ENCODE measurements around the gene TIMM44. TPM values are rescaled to one million over a fixed set of nuclear protein-coding genes. Genes with fewer than 3 reads are reported as not detected.

The TIMM44 gene
- total RNA-seq, 2 donors from 2014 or later = 91.2 to 112 TPM

- no peaks in the 10 kb centered on the region for H3K4me1 Mint-ChIP-seq (ENCODE audit: low read depth)
- H3K36me3 Mint-ChIP-seq (ENCODE audit: insufficient read depth in 2 of 2) = no peaks in the 10 kb centered on the region
- DNase-seq = no peak
- no peak overlapping the region for H3K27ac Mint-ChIP-seq
- H3K27me3 Mint-ChIP-seq (ENCODE audit: low read depth) = no peaks in the 10 kb centered on the region
- ATAC-seq (replicated peaks in 1 of 2) = no peak
- peaks cover 0 to 3% of the 10 kb centered on the region in 2 donors for H3K9me3 Mint-ChIP-seq
- H3K4me3 Mint-ChIP-seq = no peak overlapping the region
Observed at GRCh38 chr19:7881910-7882309, 61.6 kb downstream of the TIMM44 start.

DNA sequence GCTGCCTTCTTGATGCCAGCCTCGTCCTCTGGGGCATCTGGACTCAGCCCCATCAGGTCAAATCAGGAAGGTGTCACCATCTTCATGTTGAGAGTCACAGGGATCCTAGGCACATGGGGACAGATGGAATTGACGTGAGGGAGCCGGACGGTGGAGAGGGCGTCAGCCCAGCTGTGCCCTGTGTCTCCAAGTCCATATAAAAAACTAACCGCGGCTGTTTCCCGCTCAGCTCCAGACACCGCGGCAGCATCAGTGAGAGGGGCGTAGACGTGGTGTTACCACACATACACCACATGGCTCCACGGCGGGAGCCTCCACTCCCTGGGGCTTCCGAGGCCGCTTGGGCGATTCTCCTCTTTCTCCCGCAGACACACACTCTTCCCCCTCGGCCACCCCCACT, 63.6 kb downstream of the TIMM44 start:
- Mint-ChIP-seq H3K4me1 (ENCODE audit: low read depth) (peaks cover under 1% of the 10 kb centered on the region), H3K4me3 (no peak overlapping the region), H3K27me3 (ENCODE audit: low read depth) (no peaks in the 10 kb centered on the region), H3K27ac (no peak overlapping the region), H3K9me3 (peaks cover 0 to 3% of the 10 kb centered on the region in 2 donors), H3K36me3 (ENCODE audit: insufficient read depth in 2 of 2) (no peaks in the 10 kb centered on the region)
- peak; percentile 48 to 75 for ATAC-seq (replicated peaks in 1 of 2)
- DNase-seq = no peak

DNA sequence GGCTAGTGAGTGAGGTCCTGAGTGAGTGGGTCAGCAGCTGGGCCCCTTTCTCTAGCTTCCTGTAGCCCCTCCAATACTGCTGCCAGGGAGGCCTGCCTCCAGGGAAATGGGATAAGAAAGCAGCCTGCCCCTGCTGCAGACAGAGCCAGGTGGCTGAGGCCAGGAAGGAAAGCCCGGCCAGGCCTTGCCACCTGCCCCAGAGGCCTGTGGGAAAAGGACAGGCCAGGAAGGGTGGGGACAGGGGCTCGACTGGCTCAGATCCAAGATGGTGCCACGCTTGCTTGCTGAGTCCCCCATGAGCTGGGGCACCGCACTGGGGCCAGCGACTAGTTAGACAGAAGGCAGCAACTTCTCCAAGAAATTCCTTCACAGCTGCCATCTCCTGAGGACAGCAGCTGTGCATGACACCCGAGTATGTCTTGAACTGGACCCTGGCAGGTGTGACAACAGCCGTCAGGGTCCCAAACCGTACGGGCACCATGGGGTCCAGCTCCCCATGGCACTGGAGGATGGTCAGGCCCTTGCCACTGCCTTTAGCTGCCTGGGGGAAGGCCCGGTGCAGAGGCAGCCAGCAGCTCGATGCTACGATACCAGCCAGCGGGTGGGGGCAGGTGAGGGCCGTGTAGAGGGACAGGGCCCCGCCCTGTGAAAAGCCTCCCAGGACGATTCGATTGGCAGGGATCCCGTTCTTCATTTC, 64.2 kb downstream of the TIMM44 start:
- H3K36me3 Mint-ChIP-seq (ENCODE audit: insufficient read depth in 2 of 2) = no peaks in the 10 kb centered on the region
- peaks cover 0 to 3% of the 10 kb centered on the region in 2 donors for H3K9me3 Mint-ChIP-seq
- H3K4me3 Mint-ChIP-seq = no peak overlapping the region
- ATAC-seq (replicated peaks in 1 of 2) (peak; percentile 27 to 68), DNase-seq (no peak)
- H3K27me3 Mint-ChIP-seq (ENCODE audit: low read depth) = no peaks in the 10 kb centered on the region
- H3K27ac Mint-ChIP-seq = no peak overlapping the region
- peaks cover 4% of the 10 kb centered on the region for H3K4me1 Mint-ChIP-seq (ENCODE audit: low read depth)

DNA sequence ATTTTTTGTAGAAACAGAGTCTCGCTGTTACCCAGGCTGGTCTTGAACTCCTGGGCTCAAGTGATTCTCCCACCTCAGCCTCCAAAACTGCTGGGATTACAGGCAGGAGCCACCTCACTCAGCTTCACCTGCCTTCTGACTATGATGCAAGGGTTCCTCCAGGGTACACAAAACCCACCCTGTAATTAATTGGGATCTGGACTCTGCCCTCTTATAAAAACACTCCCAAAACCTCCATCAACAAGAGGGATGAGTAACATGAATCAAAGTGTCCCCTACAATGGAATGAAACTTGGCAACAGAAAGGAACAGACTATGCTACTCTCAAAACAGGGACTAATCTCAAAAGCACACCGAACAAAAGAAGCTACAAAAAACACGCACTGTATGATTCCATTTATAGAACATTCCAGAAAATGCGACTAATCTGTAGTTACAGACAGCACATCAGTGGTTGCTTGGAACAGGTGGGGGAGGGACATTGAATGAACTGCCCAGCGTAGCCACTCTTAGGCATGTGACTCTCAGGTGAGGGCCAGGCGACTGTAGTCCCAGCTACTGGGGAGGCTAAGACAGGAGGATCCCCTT, 66.1 kb downstream of the TIMM44 start:
- Mint-ChIP-seq H3K27me3 (ENCODE audit: low read depth) (peaks cover 11% of the 10 kb centered on the region), H3K4me1 (ENCODE audit: low read depth) (peaks cover 9% of the 10 kb centered on the region), H3K36me3 (ENCODE audit: insufficient read depth in 2 of 2) (no peaks in the 10 kb centered on the region), H3K9me3 (peaks cover 0 to 3% of the 10 kb centered on the region in 2 donors), H3K27ac (no peak overlapping the region), H3K4me3 (no peak overlapping the region)
- ATAC-seq (replicated peaks in 1 of 2) (no peak), DNase-seq (no peak)

Other genes starting within 250 kb of the TIMM44 start
- 1 to 10 TPM; 2.3 to 7.7 TPM for gene FCER2, start 241.5 kb downstream of the TIMM44 start, total RNA-seq
- gene CLEC4G, start 211.6 kb downstream of the TIMM44 start, total RNA-seq = not detected
- gene CD209, start 196.1 kb downstream of the TIMM44 start, total RNA-seq = not detected
- not detected for gene CLEC4M, start 180.4 kb downstream of the TIMM44 start, total RNA-seq
- gene EVI5L, start 113.4 kb downstream of the TIMM44 start, total RNA-seq = 10 to 100 TPM in 1 of 2 donors, 1 to 10 TPM in 1; 7.8 to 10.4 TPM
- under 1 TPM; 0.63 to 0.96 TPM for gene PRR36, start 69.3 kb downstream of the TIMM44 start, total RNA-seq
- gene LRRC8E, start 55.2 kb downstream of the TIMM44 start, total RNA-seq = not detected
- 10 to 100 TPM; 40.2 to 40.3 TPM for gene MAP2K7, start 39.8 kb downstream of the TIMM44 start, total RNA-seq
- gene TGFBR3L, start 28.8 kb downstream of the TIMM44 start, total RNA-seq = 1 to 10 TPM; 7.4 to 9.7 TPM
- gene SNAPC2, start 23.3 kb downstream of the TIMM44 start, total RNA-seq = 10 to 100 TPM; 23.7 to 25.5 TPM
- gene CTXN1, start 17.5 kb downstream of the TIMM44 start, total RNA-seq = under 1 TPM; 0.50 to 0.63 TPM
- 100 to 1,000 TPM in 1 of 2 donors, 10 to 100 TPM in 1; 90.5 to 115 TPM for gene ELAVL1, start 62.0 kb upstream of the TIMM44 start, total RNA-seq
- under 1 TPM in 1 of 2 donors, not detected in 1; 0.60 TPM for gene CCL25, start 109.1 kb upstream of the TIMM44 start, total RNA-seq
- gene FBN3, start 205.9 kb upstream of the TIMM44 start, total RNA-seq = not detected

Measured in activated T-cell treated with anti-CD3 and anti-CD28 coated beads, Interleukin-2, amount 50 U/mL, for 72 hours (primary cell).